ENCODE data around the gene RCHY1. TPM values are rescaled to one million over a fixed set of nuclear protein-coding genes. Genes with fewer than 3 reads are reported as not detected.
"Not testable (repeated sequence)": the region's sequence is repeated elsewhere in the genome, so short reads cannot be mapped to it uniquely, and the experiment has no call there.

RCHY1 gene
- total RNA-seq, 1 experiment from 2014 or later, result 17.1 TPM

DNA sequence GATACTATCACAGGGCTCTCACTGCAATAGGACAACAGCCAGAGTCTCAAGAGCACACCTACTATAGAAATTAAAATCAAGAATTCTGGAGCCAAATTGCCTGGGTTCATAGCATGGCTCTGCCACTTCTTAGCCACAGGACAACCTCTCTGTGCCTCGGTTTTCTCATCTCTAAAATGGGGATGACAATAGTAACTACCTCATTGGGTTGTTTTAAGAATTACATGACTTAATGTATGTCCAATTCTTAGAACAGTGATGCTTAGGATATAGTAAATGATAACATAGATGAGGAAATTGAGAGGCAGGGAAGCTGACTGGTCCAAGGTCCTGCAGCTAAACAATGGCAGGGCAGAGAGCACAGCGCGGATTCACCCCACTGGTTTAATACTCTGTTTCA lies 30.7 kb upstream of the RCHY1 start:
- Histone ChIP-seq H3K36me3 (ENCODE audit: control insufficient read depth, insufficient read depth, low read length) (no peaks in the 10 kb centered on the region), H3K9me3 (ENCODE audit: control insufficient read depth, insufficient read depth, low read depth, low read length) (no peaks in the 10 kb centered on the region), H3K27me3 (ENCODE audit: control insufficient read depth, insufficient read depth, low read length) (no peaks in the 10 kb centered on the region), H3K27ac (ENCODE audit: low read length) (no peak overlapping the region), H3K4me1 (ENCODE audit: control insufficient read depth, insufficient read depth, low read length) (no peaks in the 10 kb centered on the region), H3K4me3 (ENCODE audit: low read depth in 2 of 2, low read length in 2 of 2) (no peak overlapping the region)
- TF ChIP-seq TCF7L2 (IDR thresholded peaks at IDR 0.05; ENCODE audit: low read depth, low read length) (no peak), POLR2AphosphoS5 (IDR thresholded peaks at IDR 0.05; ENCODE audit: low read depth, low read length) (no peak)
- TF ChIP-seq, protein P1, sequence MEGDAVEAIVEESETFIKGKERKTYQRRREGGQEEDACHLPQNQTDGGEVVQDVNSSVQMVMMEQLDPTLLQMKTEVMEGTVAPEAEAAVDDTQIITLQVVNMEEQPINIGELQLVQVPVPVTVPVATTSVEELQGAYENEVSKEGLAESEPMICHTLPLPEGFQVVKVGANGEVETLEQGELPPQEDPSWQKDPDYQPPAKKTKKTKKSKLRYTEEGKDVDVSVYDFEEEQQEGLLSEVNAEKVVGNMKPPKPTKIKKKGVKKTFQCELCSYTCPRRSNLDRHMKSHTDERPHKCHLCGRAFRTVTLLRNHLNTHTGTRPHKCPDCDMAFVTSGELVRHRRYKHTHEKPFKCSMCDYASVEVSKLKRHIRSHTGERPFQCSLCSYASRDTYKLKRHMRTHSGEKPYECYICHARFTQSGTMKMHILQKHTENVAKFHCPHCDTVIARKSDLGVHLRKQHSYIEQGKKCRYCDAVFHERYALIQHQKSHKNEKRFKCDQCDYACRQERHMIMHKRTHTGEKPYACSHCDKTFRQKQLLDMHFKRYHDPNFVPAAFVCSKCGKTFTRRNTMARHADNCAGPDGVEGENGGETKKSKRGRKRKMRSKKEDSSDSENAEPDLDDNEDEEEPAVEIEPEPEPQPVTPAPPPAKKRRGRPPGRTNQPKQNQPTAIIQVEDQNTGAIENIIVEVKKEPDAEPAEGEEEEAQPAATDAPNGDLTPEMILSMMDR (IDR thresholded peaks at IDR 0.05), result no peak
- TF ChIP-seq, protein P2, sequence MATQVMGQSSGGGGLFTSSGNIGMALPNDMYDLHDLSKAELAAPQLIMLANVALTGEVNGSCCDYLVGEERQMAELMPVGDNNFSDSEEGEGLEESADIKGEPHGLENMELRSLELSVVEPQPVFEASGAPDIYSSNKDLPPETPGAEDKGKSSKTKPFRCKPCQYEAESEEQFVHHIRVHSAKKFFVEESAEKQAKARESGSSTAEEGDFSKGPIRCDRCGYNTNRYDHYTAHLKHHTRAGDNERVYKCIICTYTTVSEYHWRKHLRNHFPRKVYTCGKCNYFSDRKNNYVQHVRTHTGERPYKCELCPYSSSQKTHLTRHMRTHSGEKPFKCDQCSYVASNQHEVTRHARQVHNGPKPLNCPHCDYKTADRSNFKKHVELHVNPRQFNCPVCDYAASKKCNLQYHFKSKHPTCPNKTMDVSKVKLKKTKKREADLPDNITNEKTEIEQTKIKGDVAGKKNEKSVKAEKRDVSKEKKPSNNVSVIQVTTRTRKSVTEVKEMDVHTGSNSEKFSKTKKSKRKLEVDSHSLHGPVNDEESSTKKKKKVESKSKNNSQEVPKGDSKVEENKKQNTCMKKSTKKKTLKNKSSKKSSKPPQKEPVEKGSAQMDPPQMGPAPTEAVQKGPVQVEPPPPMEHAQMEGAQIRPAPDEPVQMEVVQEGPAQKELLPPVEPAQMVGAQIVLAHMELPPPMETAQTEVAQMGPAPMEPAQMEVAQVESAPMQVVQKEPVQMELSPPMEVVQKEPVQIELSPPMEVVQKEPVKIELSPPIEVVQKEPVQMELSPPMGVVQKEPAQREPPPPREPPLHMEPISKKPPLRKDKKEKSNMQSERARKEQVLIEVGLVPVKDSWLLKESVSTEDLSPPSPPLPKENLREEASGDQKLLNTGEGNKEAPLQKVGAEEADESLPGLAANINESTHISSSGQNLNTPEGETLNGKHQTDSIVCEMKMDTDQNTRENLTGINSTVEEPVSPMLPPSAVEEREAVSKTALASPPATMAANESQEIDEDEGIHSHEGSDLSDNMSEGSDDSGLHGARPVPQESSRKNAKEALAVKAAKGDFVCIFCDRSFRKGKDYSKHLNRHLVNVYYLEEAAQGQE (IDR thresholded peaks at IDR 0.05; ENCODE audit: insufficient read depth in 1 of 2, low read depth in 2 of 2, low read length in 1 of 2), result no peak
- POLR2A ChIA-PET, result no interaction called here
- DNase-seq (ENCODE audit: low read depth, low spot score) (no peak), ATAC-seq (no peak)
- no TSS peak for BruUV-seq (replicated peaks)
- CTCF ChIA-PET, result no interaction called here
- intact Hi-C loops (cut with micrococcal nuclease; ENCODE audit: unreplicated experiment), result no loop called here
- in situ Hi-C loops (cut with HindIII; ENCODE audit: low pct_unique_long_range_greater_than_20kb, low sequenced_read_pairs), result no loop called here

DNA sequence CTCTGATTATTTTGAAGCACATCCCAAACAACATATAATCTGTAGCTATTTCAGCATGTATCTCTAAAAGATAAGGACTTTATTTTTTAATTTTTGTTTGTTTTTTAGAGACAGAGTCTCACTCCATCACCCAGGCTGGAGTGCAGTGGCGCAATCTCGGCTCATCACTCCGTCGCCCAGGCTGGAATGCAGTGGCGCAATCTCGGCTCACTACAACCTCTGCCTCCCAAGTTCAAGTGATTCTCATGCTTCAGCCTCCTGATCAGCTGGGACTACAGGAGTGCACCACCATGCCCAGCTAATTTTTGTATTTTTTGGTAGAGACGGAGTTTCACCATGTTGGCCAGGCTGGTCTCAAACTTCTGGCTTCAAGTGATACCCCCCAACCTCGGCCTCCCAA lies 30.0 kb upstream of the RCHY1 start:
- POLR2A ChIA-PET, result not testable (repeated sequence)

DNA sequence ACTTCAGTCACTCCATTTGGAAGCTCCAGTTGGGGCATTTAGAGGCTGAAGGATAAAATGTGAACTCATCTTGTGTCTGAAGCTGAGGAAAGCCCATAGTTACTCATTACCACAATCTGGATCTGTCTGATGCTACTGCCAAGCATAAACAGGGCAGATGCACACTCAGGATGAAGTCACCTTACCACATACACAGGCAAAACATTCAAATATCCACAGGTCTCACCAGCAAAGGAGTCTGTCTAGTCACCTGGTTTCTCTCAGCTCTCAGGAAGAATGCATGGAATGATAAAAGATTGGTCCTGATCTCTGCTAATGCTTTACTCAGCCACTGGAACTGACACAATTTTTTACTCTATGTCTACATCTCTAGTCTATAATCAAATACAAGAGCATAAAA lies 28.6 kb upstream of the RCHY1 start:
- Histone ChIP-seq H3K4me3 (ENCODE audit: low read depth in 2 of 2, low read length in 2 of 2) (no peak overlapping the region), H3K27ac (ENCODE audit: low read length) (no peak overlapping the region), H3K27me3 (ENCODE audit: control insufficient read depth, insufficient read depth, low read length) (no peaks in the 10 kb centered on the region), H3K36me3 (ENCODE audit: control insufficient read depth, insufficient read depth, low read length) (no peaks in the 10 kb centered on the region), H3K4me1 (ENCODE audit: control insufficient read depth, insufficient read depth, low read length) (no peaks in the 10 kb centered on the region), H3K9me3 (ENCODE audit: control insufficient read depth, insufficient read depth, low read depth, low read length) (no peaks in the 10 kb centered on the region)
- no peak for TF ChIP-seq SIN3A (IDR thresholded peaks at IDR 0.05; ENCODE audit: borderline replicate concordance, insufficient read depth, low read depth, low read length)
- TF ChIP-seq, protein P1 (IDR thresholded peaks at IDR 0.05), result no peak
- TF ChIP-seq, protein P2 (IDR thresholded peaks at IDR 0.05; ENCODE audit: insufficient read depth in 1 of 2, low read depth in 2 of 2, low read length in 1 of 2), result no peak
- CTCF ChIA-PET, result no interaction called here
- BruUV-seq (replicated peaks), result no TSS peak
- POLR2A ChIA-PET, result no interaction called here
- in situ Hi-C loops (cut with HindIII; ENCODE audit: low pct_unique_long_range_greater_than_20kb, low sequenced_read_pairs), result no loop called here
- intact Hi-C loops (cut with micrococcal nuclease; ENCODE audit: unreplicated experiment), result no loop called here
- no peak for ATAC-seq
- peak; percentile 30 for DNase-seq (ENCODE audit: low read depth, low spot score)

More for the DNA sequence above, 30.0 kb upstream of the RCHY1 start:
- intact Hi-C loops (cut with micrococcal nuclease; ENCODE audit: unreplicated experiment); H3K27me3 ChIP-seq (ENCODE audit: control insufficient read depth, insufficient read depth, low read length); H3K36me3 ChIP-seq (ENCODE audit: control insufficient read depth, insufficient read depth, low read length); DNase-seq (ENCODE audit: low read depth, low spot score); H3K27ac ChIP-seq (ENCODE audit: low read length); H3K4me3 ChIP-seq (ENCODE audit: low read depth in 2 of 2, low read length in 2 of 2); CTCF ChIA-PET; H3K9me3 ChIP-seq (ENCODE audit: control insufficient read depth, insufficient read depth, low read depth, low read length); H3K4me1 ChIP-seq (ENCODE audit: control insufficient read depth, insufficient read depth, low read length); ATAC-seq; BruUV-seq (replicated peaks); in situ Hi-C loops (cut with HindIII; ENCODE audit: low pct_unique_long_range_greater_than_20kb, low sequenced_read_pairs): not testable (repeated sequence)

DNA sequence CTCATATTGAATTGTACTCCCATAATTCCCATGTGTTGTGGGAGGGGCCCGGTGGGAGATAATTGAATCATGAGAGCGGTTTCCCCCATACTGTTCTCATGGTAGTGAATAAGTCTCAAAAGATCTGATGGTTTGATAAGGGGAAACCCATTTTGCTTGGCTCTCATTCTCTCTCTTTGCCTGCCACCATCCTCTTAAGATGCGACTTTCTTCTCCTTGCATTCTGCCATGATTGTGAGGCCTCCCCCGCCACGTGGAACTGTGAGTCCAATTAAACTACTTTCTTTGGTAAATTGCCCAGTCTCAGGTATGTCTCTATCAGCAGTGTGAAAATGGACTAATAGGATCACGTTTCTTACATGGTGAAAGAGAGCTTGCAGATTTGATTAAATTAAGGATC lies 23.1 kb upstream of the RCHY1 start:
- H3K4me1 ChIP-seq (ENCODE audit: control insufficient read depth, insufficient read depth, low read length); H3K27ac ChIP-seq (ENCODE audit: low read length); in situ Hi-C loops (cut with HindIII; ENCODE audit: low pct_unique_long_range_greater_than_20kb, low sequenced_read_pairs); H3K9me3 ChIP-seq (ENCODE audit: control insufficient read depth, insufficient read depth, low read depth, low read length); ATAC-seq; DNase-seq (ENCODE audit: low read depth, low spot score); H3K36me3 ChIP-seq (ENCODE audit: control insufficient read depth, insufficient read depth, low read length); H3K27me3 ChIP-seq (ENCODE audit: control insufficient read depth, insufficient read depth, low read length); BruUV-seq (replicated peaks); H3K4me3 ChIP-seq (ENCODE audit: low read depth in 2 of 2, low read length in 2 of 2); intact Hi-C loops (cut with micrococcal nuclease; ENCODE audit: unreplicated experiment); CTCF ChIA-PET; POLR2A ChIA-PET: not testable (repeated sequence)

All from Panc1 (cell line).